Caco-2 (cell line): ENCODE results near the gene NDUFA11. TPM values are rescaled to one million over a fixed set of nuclear protein-coding genes. Genes with fewer than 3 reads are reported as not detected.

Source experiments
- BruUV-seq: library from RNA; stranded (reverse); fragments of 400-500 nt; replicated peaks from 2 replicates; lab custom pipeline; 2021; lab: Mats Ljungman, UMichigan
- CTCF ChIA-PET: fragments of 300-600 bp; sonication (Branson Sonifier 250); formaldehyde crosslinking; loops from one replicate; lab custom pipeline; 2022; ENCODE audit warnings: antibody characterized with exemption; lab: Charles Lee
- POLR2A ChIA-PET: fragments of 300-600 bp; sonication (Branson Sonifier 250); formaldehyde crosslinking; loops from one replicate; lab custom pipeline; 2022; ENCODE audit warnings: antibody characterized with exemption; lab: Charles Lee
- DNase-seq, 2 experiments: peaks; one replicate each; pipeline versions ENCODE4 v3.0.0 to v3.0.0-alpha.2; 2020 to 2022
- H3K27me3 ChIP-seq: replicated peaks from 2 replicates; pipeline ENCODE4 v1.6.0; 2011; ENCODE audit warnings: low read length; ENCODE audit not compliant: control insufficient read depth, insufficient read depth
- H3K36me3 ChIP-seq: 2 replicates; pipeline ENCODE4 v1.5.1; 2011; ENCODE audit warnings: low read length; ENCODE audit not compliant: control insufficient read depth, insufficient read depth
- H3K4me1 ChIP-seq: fragments of 250-450 bp; sonication (Bioruptor Pico); 2 replicates; pipeline ENCODE4 v1.5.1; 2020; ENCODE audit warnings: mild to moderate bottlenecking
- H3K4me3 ChIP-seq: 2 replicates; pipeline ENCODE4 v1.5.1; 2011; ENCODE audit warnings: low read depth, mild to moderate bottlenecking, control low read depth, low read length
- H3K9me3 ChIP-seq: fragments of 250-450 bp; sonication (Bioruptor Pico); 2 replicates; pipeline ENCODE4 v1.5.1; 2020; ENCODE audit warnings: mild to moderate bottlenecking, moderate library complexity
- H3K27ac Mint-ChIP-seq: one replicate; pipeline ENCODE4 v1.8.0; 2022; ENCODE audit warnings: mixed read lengths; ENCODE audit not compliant: unreplicated experiment
- H3K27me3 Mint-ChIP-seq: one replicate; pipeline ENCODE4 v1.8.0; 2022; ENCODE audit warnings: mixed read lengths; ENCODE audit not compliant: insufficient read depth, unreplicated experiment
- H3K36me3 Mint-ChIP-seq: one replicate; pipeline ENCODE4 v1.8.0; 2022; ENCODE audit warnings: mild to moderate bottlenecking, mixed read lengths; ENCODE audit not compliant: insufficient read depth, unreplicated experiment
- H3K4me1 Mint-ChIP-seq: one replicate; pipeline ENCODE4 v1.8.0; 2022; ENCODE audit warnings: low read depth, mixed read lengths; ENCODE audit not compliant: unreplicated experiment
- H3K4me3 Mint-ChIP-seq: one replicate; pipeline ENCODE4 v1.8.0; 2022; ENCODE audit warnings: mild to moderate bottlenecking, moderate library complexity, mixed read lengths; ENCODE audit not compliant: unreplicated experiment
- H3K9me3 Mint-ChIP-seq: one replicate; pipeline ENCODE4 v1.8.0; 2022; ENCODE audit warnings: mixed read lengths; ENCODE audit not compliant: unreplicated experiment
- CTCF ChIP-seq, 2 experiments: fragments of 200-600 bp in 1 of 2; IDR thresholded peaks; 1 replicate in 1 of 2; 2 replicates in 1 of 2; pipeline versions ENCODE4 v1.5.1 to v1.8.0; 2011 to 2022; ENCODE audit warnings: antibody characterized with exemption in 1 of 2, control low read depth in 1 of 2, inconsistent platforms in 1 of 2, low read depth in 1 of 2, low read length in 1 of 2, mild to moderate bottlenecking in 1 of 2, moderate library complexity in 1 of 2; ENCODE audit not compliant: insufficient read depth in 1 of 2, severe bottlenecking in 1 of 2, unreplicated experiment in 1 of 2
- intact Hi-C: fragments of 100-400 bp; cut with micrococcal nuclease; formaldehyde crosslinking; loops from one replicate; pipeline ENCODE4 v1.10.0; 2022; ENCODE audit not compliant: unreplicated experiment
- total RNA-seq: library from RNA; stranded (reverse); gene quantifications from 2 replicates; pipeline ENCODE4 v1.2.3, GENCODE V29; 2022

The NDUFA11 gene
- total RNA-seq, 1 experiment from 2014 or later = 272 TPM

- no peak overlapping the region for H3K27ac Mint-ChIP-seq
- ChIA-PET CTCF (no interaction called here), POLR2A (no interaction called here)
- no peak for TF ChIP-seq CTCF (IDR thresholded peaks at IDR 0.05; ENCODE audit: insufficient read depth in 1 of 2, low read depth in 1 of 2, low read length in 1 of 2, severe bottlenecking in 1 of 2, unreplicated experiment in 1 of 2)
- Histone ChIP-seq H3K27me3 (no peaks in the 10 kb centered on the region), H3K36me3 (no peaks in the 10 kb centered on the region; the same call in 1 of the 2 replicates), H3K9me3 (no peaks in the 10 kb centered on the region), H3K4me3 (no peak overlapping the region), H3K4me1 (no peaks in the 10 kb centered on the region)
- no peak overlapping the region for H3K4me3 Mint-ChIP-seq
- intact Hi-C loops = no loop called here
- peaks cover 64% of the 10 kb centered on the region for H3K36me3 Mint-ChIP-seq
- H3K9me3 Mint-ChIP-seq = no peaks in the 10 kb centered on the region
- DNase-seq = no peak
- no TSS peak for BruUV-seq
- no peaks in the 10 kb centered on the region for H3K4me1 Mint-ChIP-seq
- H3K27me3 Mint-ChIP-seq = no peaks in the 10 kb centered on the region
Measured at GRCh38 chr19:5933391-5934068, 29.9 kb upstream of the NDUFA11 start.

- Mint-ChIP-seq H3K27me3 (no peaks in the 10 kb centered on the region), H3K36me3 (peaks cover 62% of the 10 kb centered on the region), H3K27ac (no peak overlapping the region), H3K4me3 (no peak overlapping the region), H3K4me1 (no peaks in the 10 kb centered on the region), H3K9me3 (no peaks in the 10 kb centered on the region)
- no peaks in the 10 kb centered on the region for H3K27me3 ChIP-seq
- ChIA-PET POLR2A (no interaction called here), CTCF (no interaction called here)
- BruUV-seq = no TSS peak
- no peak for DNase-seq
- H3K4me1 ChIP-seq = no peaks in the 10 kb centered on the region
- no peak overlapping the region for H3K4me3 ChIP-seq
- intact Hi-C loops = no loop called here
- no peaks in the 10 kb centered on the region; the same call in 1 of the 2 replicates for H3K36me3 ChIP-seq
- TF ChIP-seq CTCF (IDR thresholded peaks at IDR 0.05; ENCODE audit: insufficient read depth in 1 of 2, low read depth in 1 of 2, low read length in 1 of 2, severe bottlenecking in 1 of 2, unreplicated experiment in 1 of 2) = no peak
- H3K9me3 ChIP-seq = no peaks in the 10 kb centered on the region
Measured at GRCh38 chr19:5932609-5933262, 29.1 kb upstream of the NDUFA11 start.

- no TSS peak for BruUV-seq
- H3K9me3 Mint-ChIP-seq = no peaks in the 10 kb centered on the region
- H3K36me3 ChIP-seq = no peaks in the 10 kb centered on the region; the same call in 1 of the 2 replicates
Measured at GRCh38 chr19:5932146-5932545, 28.6 kb upstream of the NDUFA11 start.

More at GRCh38 chr19:5932146-5932545, 28.6 kb upstream of the NDUFA11 start:
- CTCF ChIA-PET = no interaction called here
- peaks cover 62% of the 10 kb centered on the region for H3K36me3 Mint-ChIP-seq
- Histone ChIP-seq H3K27me3 (no peaks in the 10 kb centered on the region), H3K9me3 (no peaks in the 10 kb centered on the region), H3K4me3 (no peak overlapping the region), H3K4me1 (no peaks in the 10 kb centered on the region)
- H3K27ac Mint-ChIP-seq = no peak overlapping the region
- H3K4me3 Mint-ChIP-seq = no peak overlapping the region
- no peaks in the 10 kb centered on the region for H3K4me1 Mint-ChIP-seq
- H3K27me3 Mint-ChIP-seq = no peaks in the 10 kb centered on the region
- no peak for TF ChIP-seq CTCF (IDR thresholded peaks at IDR 0.05; ENCODE audit: insufficient read depth in 1 of 2, low read depth in 1 of 2, low read length in 1 of 2, severe bottlenecking in 1 of 2, unreplicated experiment in 1 of 2)
- DNase-seq = no peak
- intact Hi-C loops = no loop called here
- POLR2A ChIA-PET = no interaction called here
